Central memory CD8-positive, alpha-beta T cell (primary cell): ENCODE data around the gene COA3.

Source experiments
- ATAC-seq: fragments of 150-1000 bp; cut with Tn5 transposase; replicated peaks from 2 replicates; pipeline ENCODE4 v1.10.0; 2022; ENCODE audit warnings: mild to moderate bottlenecking, moderate FRiP score, moderate number of reproducible peaks; ENCODE audit not compliant: poor library complexity, severe bottlenecking; ENCODE audit errors: extremely low read depth
- DNase-seq, 2 donors: peaks; one replicate each; pipeline ENCODE4 v3.0.0; 2021; ENCODE audit warnings: low spot score in 2 of 2
- H3K27ac Mint-ChIP-seq: one replicate; pipeline ENCODE4 v1.8.0; 2022; ENCODE audit warnings: low read depth, mild to moderate bottlenecking, moderate library complexity, mixed read lengths
- H3K27me3 Mint-ChIP-seq: one replicate; pipeline ENCODE4 v1.8.0; 2022; ENCODE audit warnings: mixed read lengths
- H3K36me3 Mint-ChIP-seq: one replicate; pipeline ENCODE4 v1.8.0; 2022; ENCODE audit warnings: mild to moderate bottlenecking, moderate library complexity, mixed read lengths; ENCODE audit not compliant: insufficient read depth
- H3K4me1 Mint-ChIP-seq: one replicate; pipeline ENCODE4 v1.8.0; 2022; ENCODE audit warnings: mixed read lengths
- H3K4me3 Mint-ChIP-seq: one replicate; pipeline ENCODE4 v1.8.0; 2022; ENCODE audit warnings: mild to moderate bottlenecking, moderate library complexity, mixed read lengths
- H3K9me3 Mint-ChIP-seq: one replicate; pipeline ENCODE4 v1.8.0; 2022; ENCODE audit warnings: mixed read lengths

COA3 gene

GRCh38 chr17:42748202-42748907 lies 50.1 kb downstream of the COA3 start:
- ATAC-seq (no peak), DNase-seq (no peak)
- Mint-ChIP-seq H3K27me3 (peaks cover 25% of the 10 kb centered on the region), H3K4me1 (peaks cover 16% of the 10 kb centered on the region), H3K27ac (no peak overlapping the region), H3K4me3 (no peak overlapping the region), H3K36me3 (peaks cover 7% of the 10 kb centered on the region), H3K9me3 (no peaks in the 10 kb centered on the region)
